K562 (cell line): ENCODE measurements around the gene ATF6B. TPM values are rescaled to one million over a fixed set of nuclear protein-coding genes. Genes with fewer than 3 reads are reported as not detected.

Source experiments
- ATAC-seq: fragments of 200-7000 bp; cut with Tn5 transposase; 3 replicates; pipeline ENCODE4 v1.9.1; 2020; ENCODE audit warnings: moderate library complexity
- BruUV-seq: library from RNA; stranded (reverse); fragments of 400-500 nt; replicated peaks from 2 replicates; lab custom pipeline; 2021; lab: Mats Ljungman, UMichigan
- CTCF ChIA-PET: fragments of 300-600 bp; formaldehyde crosslinking; extraction: SDS; loops from one replicate; lab custom pipeline; 2021; ENCODE audit warnings: low intra/inter-chr PET ratio; lab: Yijun Ruan, JAX
- POLR2A ChIA-PET: fragments of 300-600, 350-650 bp; sonication (Branson Sonifier 250); formaldehyde crosslinking; extraction: SDS; loops from one replicate; lab custom pipeline; 2021; ENCODE audit warnings: antibody characterized with exemption, inconsistent platforms; lab: Yijun Ruan, JAX
- DNase-seq, 4 experiments: peaks; one replicate each; pipeline versions ENCODE4 v3.0.0 to v3.0.0-alpha.2; 2011 to 2018; ENCODE audit warnings: low spot score in 3 of 4, mixed read lengths in 3 of 4; ENCODE audit errors: extremely low read depth in 1 of 4
- FAIRE-seq: peaks from 2 replicates; lab custom pipeline; 2011; peaks lifted over from hg19 to GRCh38; lab: Jason Lieb, UNC
- H2AFZ ChIP-seq: 2 replicates; pipeline ENCODE4 v1.6.0; 2011; ENCODE audit warnings: low read depth, low read length, control low read depth, inconsistent platforms
- H3K27ac ChIP-seq: fragments of 200-600 bp; 3 replicates; pipeline ENCODE4 v1.8.0; 2011; ENCODE audit warnings: low read depth, mild to moderate bottlenecking, control low read depth, inconsistent platforms, low read length, moderate library complexity, mixed read lengths; ENCODE audit errors: extremely low read depth
- H3K27me3 ChIP-seq, 2 experiments: fragments of 300-600 bp in 1 of 2; 2 replicates in 1 of 2; 3 replicates in 1 of 2; pipeline versions ENCODE4 v1.6.0 to v1.8.0; 2011; ENCODE audit warnings: inconsistent platforms in 2 of 2, low read length in 2 of 2, mild to moderate bottlenecking in 1 of 2, mixed read lengths in 1 of 2, moderate library complexity in 1 of 2; ENCODE audit not compliant: control insufficient read depth in 2 of 2, insufficient read depth in 2 of 2
- H3K36me3 ChIP-seq: fragments of 300-600 bp; 3 replicates; pipeline ENCODE4 v1.8.0; 2011; ENCODE audit warnings: mild to moderate bottlenecking, low read length, inconsistent platforms; ENCODE audit not compliant: control insufficient read depth, insufficient read depth
- H3K4me1 ChIP-seq, 2 experiments: fragments of 200-600 bp in 1 of 2; replicated peaks in 1 of 2; 2 replicates in 1 of 2; 3 replicates in 1 of 2; pipeline versions ENCODE4 v1.5.1 to v1.8.0; 2011; ENCODE audit warnings: inconsistent platforms in 2 of 2, low read length in 2 of 2, mild to moderate bottlenecking in 1 of 2, mixed read lengths in 1 of 2, moderate library complexity in 1 of 2; ENCODE audit not compliant: control insufficient read depth in 2 of 2, insufficient read depth in 2 of 2
- H3K4me2 ChIP-seq: 2 replicates; pipeline ENCODE4 v1.6.1; 2011; ENCODE audit warnings: low read length, control low read depth, inconsistent platforms, mixed read lengths; ENCODE audit not compliant: insufficient read depth
- H3K4me3 ChIP-seq: fragments of 200-600 bp; sonication (generic), shearing (Covaris generic); 2 replicates; pipeline ENCODE4 v1.5.1; 2016; ENCODE audit warnings: control low read depth, inconsistent platforms
- H3K79me2 ChIP-seq: fragments of 200-600 bp; 3 replicates; pipeline ENCODE4 v1.8.0; 2011; ENCODE audit warnings: low read length, inconsistent platforms; ENCODE audit not compliant: control insufficient read depth, insufficient read depth
- H3K9ac ChIP-seq, 2 experiments: 2 replicates each; pipeline versions ENCODE4 v1.6.0 to v1.6.1; 2011; ENCODE audit warnings: low read depth in 2 of 2, low read length in 2 of 2, control low read depth in 1 of 2, inconsistent platforms in 1 of 2, mild to moderate bottlenecking in 1 of 2, mixed read lengths in 1 of 2; ENCODE audit not compliant: insufficient read depth in 1 of 2
- H3K9me1 ChIP-seq: one replicate; pipeline ENCODE4 v1.6.0; 2011; ENCODE audit warnings: inconsistent platforms, mild to moderate bottlenecking, low read length, moderate library complexity; ENCODE audit not compliant: control insufficient read depth, insufficient read depth
- H3K9me3 ChIP-seq: replicated peaks from 2 replicates; pipeline ENCODE4 v1.5.1; 2011; ENCODE audit warnings: low read depth, low read length, inconsistent platforms; ENCODE audit not compliant: control insufficient read depth, insufficient read depth
- H4K20me1 ChIP-seq: replicated peaks from 2 replicates; pipeline ENCODE4 v1.6.1; 2011; ENCODE audit warnings: low read length, inconsistent platforms, mixed read lengths; ENCODE audit not compliant: control insufficient read depth, insufficient read depth
- HOXB6 ChIP-seq: fragments of 250-450 bp; sonication (Bioruptor Pico); IDR thresholded peaks from 2 replicates; pipeline ENCODE4 v1.5.1; 2022; ENCODE audit warnings: mild to moderate bottlenecking, borderline replicate concordance
- POLR2A ChIP-seq: fragments of 450-650 bp; conservative IDR thresholded peaks from 2 replicates; pipeline ENCODE4 v1.6.1; 2016
- POLR2B ChIP-seq: fragments of 450-650 bp; IDR thresholded peaks from 2 replicates; pipeline ENCODE4 v1.6.1; 2018; ENCODE audit warnings: low read depth; ENCODE audit not compliant: partially characterized antibody
- POLR2G ChIP-seq: fragments of 200-400 bp; formaldehyde crosslinking; IDR thresholded peaks from 2 replicates; pipeline ENCODE4 v1.6.1; 2017; ENCODE audit warnings: low read depth, mild to moderate bottlenecking, antibody characterized with exemption, low read length, moderate library complexity
- POU5F1 ChIP-seq: fragments of 150-350 bp; IDR thresholded peaks from 2 replicates; pipeline ENCODE4 v1.6.1; 2014; ENCODE audit warnings: borderline replicate concordance, low read length, low read depth, mild to moderate bottlenecking; ENCODE audit not compliant: partially characterized antibody
- RBM25 ChIP-seq: fragments of 200-400 bp; formaldehyde crosslinking; IDR thresholded peaks from 2 replicates; pipeline ENCODE4 v1.6.1; 2018; ENCODE audit warnings: low read length, low read depth, moderate library complexity; ENCODE audit not compliant: severe bottlenecking
- SUPT5H ChIP-seq: fragments of 450-650 bp; IDR thresholded peaks from 2 replicates; pipeline ENCODE4 v1.6.1; 2016
- ZNF232 ChIP-seq: sonication (generic); formaldehyde crosslinking; IDR thresholded peaks from 2 replicates; pipeline ENCODE4 v1.8.0; 2022; ENCODE audit warnings: mild to moderate bottlenecking, missing genetic modification reagents
- WGBS: fragments of 100-300 bp; shearing (Covaris generic); methylation state at CpG from one replicate; pipeline ENCODE4 v1.1.6; 2016; ENCODE audit warnings: low coverage, mixed read lengths; ENCODE audit not compliant: insufficient coverage; ENCODE audit errors: missing lambda C conversion rate; 5-methylcytosine and 5-hydroxymethylcytosine counted together
- in situ Hi-C: fragments of 300-500 bp; cut with MboI; formaldehyde crosslinking; loops from 4 replicates; pipeline ENCODE4 v1.15.0; 2018; ENCODE audit warnings: inconsistent platforms, mixed read lengths
- intact Hi-C: fragments of 100-400 bp; cut with micrococcal nuclease; formaldehyde crosslinking; loops from 2 replicates; pipeline ENCODE4 v1.14.2; 2022
- polyA plus RNA-seq, 8 experiments: library from polyadenylated mRNA; depleted of rRNA in 4 of 8; stranded (reverse) in 5 of 8; unstranded in 3 of 8; fragments of >200 nt; fragmentation: Nextera tagmentation in 2 of 8; fragmentation: Illumina TruSeq in 1 of 8; extraction: Ambion mirVana in 2 of 8; extraction: Trizol in 1 of 8; gene quantifications; 2 replicates each; pipeline versions ENCODE4 v1.2.1 to v1.2.3, GENCODE V29; 2011 to 2014; ENCODE audit warnings: inconsistent platforms in 1 of 8, missing spikeins in 1 of 8
- total RNA-seq, 7 experiments: library from RNA; depleted of rRNA in 6 of 7; stranded (reverse); fragments of >200 nt in 6 of 7; fragmentation: Illumina TruSeq in 2 of 7; extraction: Trizol in 2 of 7; gene quantifications; 2 replicates each; pipeline versions ENCODE4 v1.2.1 to v1.2.3, GENCODE V29; 2011 to 2021; ENCODE audit warnings: low replicate concordance in 1 of 7
- TF ChIP-seq, protein P1 (sequence below): fragments of 450-650 bp; IDR thresholded peaks from 2 replicates; pipeline ENCODE4 v1.7.1; 2018; ENCODE audit warnings: mild to moderate bottlenecking, low read depth; ENCODE audit not compliant: partially characterized antibody
- TF ChIP-seq, protein P2 (sequence below): IDR thresholded peaks from 2 replicates; pipeline ENCODE4 v1.6.1; 2014; ENCODE audit warnings: antibody characterized with exemption

The ATF6B gene
- total and polyA plus RNA-seq, 9 of the 15 experiments (the other 6 are each of a cell fraction or from before 2014, with no cell fraction given): 20.7 to 131 (median 31.7) TPM

DNA sequence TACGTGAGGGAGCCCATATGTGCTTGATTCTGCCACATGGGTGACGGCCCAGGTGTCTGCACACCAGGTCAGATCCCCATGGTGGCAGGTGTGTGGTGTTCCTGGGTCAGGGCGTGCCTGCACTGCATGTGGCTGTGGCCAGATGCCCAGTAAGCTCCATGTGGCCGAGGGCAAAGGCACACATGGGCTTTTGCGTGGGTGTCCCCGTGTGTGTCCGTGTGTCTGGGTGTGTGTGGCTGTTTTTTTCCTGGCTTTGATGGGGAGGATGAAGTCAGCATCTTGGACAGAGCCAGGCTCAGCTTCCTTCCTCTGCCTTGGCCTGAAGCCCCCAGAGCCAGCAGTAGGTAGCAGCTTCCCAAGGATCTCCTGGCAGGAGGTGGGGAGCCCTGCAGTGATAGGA lies 17.4 kb downstream of the ATF6B start:
- ChIA-PET POLR2A (interaction anchor here (1.0 to 4.9 kb wide), 5 partner anchors 8 to 159 kb away, joined by 3 to 38 read pairs (median 7); no protein-coding TSS in a partner anchor), CTCF (no interaction called here)
- FAIRE-seq: no peak
- intact Hi-C loops (loop anchor here (10.0 kb wide), 1 partner anchor 304 kb away; no protein-coding TSS in a partner anchor), in situ Hi-C loops (no loop called here)
- Histone ChIP-seq H3K79me2 (no peaks in the 10 kb centered on the region), H3K9ac (peak overlapping the region in 1 of 2 experiments; percentile 77; a peak in 2 of 4 replicates), H3K27ac (no peak overlapping the region), H3K9me1 (no peaks in the 10 kb centered on the region), H3K4me3 (no peak overlapping the region), H3K4me1 (peaks cover 29 to 43% of the 10 kb centered on the region in 2 experiments), H3K9me3 (no peaks in the 10 kb centered on the region), H3K27me3 (peaks cover 0 to 6% of the 10 kb centered on the region in 2 experiments; a peak in 2 of 5 replicates), H3K4me2 (no peak overlapping the region), H2AFZ (no peak overlapping the region), H4K20me1 (no peaks in the 10 kb centered on the region), H3K36me3 (peaks cover 2% of the 10 kb centered on the region; the same call in 1 of the 3 replicates)
- WGBS: 43% methylated on average over 7 of the region's 7 CpGs
- ATAC-seq: peak; percentile 3; the same call in 2 of the 3 replicates
- DNase-seq: no peak
- BruUV-seq: no TSS peak
- no peak for TF ChIP-seq ZNF232
- no peak for TF ChIP-seq POU5F1
- TF ChIP-seq HOXB6 (CRISPR knock-in tag): no peak
- peak; percentile 29 for TF ChIP-seq POLR2B
- TF ChIP-seq, protein P1, sequence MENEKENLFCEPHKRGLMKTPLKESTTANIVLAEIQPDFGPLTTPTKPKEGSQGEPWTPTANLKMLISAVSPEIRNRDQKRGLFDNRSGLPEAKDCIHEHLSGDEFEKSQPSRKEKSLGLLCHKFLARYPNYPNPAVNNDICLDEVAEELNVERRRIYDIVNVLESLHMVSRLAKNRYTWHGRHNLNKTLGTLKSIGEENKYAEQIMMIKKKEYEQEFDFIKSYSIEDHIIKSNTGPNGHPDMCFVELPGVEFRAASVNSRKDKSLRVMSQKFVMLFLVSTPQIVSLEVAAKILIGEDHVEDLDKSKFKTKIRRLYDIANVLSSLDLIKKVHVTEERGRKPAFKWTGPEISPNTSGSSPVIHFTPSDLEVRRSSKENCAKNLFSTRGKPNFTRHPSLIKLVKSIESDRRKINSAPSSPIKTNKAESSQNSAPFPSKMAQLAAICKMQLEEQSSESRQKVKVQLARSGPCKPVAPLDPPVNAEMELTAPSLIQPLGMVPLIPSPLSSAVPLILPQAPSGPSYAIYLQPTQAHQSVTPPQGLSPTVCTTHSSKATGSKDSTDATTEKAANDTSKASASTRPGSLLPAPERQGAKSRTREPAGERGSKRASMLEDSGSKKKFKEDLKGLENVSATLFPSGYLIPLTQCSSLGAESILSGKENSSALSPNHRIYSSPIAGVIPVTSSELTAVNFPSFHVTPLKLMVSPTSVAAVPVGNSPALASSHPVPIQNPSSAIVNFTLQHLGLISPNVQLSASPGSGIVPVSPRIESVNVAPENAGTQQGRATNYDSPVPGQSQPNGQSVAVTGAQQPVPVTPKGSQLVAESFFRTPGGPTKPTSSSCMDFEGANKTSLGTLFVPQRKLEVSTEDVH: no peak
- TF ChIP-seq SUPT5H: peak; percentile 63
- peak; percentile 11; the same call in 1 of the 2 replicates for TF ChIP-seq POLR2A
- TF ChIP-seq RBM25: no peak
- TF ChIP-seq, protein P2, sequence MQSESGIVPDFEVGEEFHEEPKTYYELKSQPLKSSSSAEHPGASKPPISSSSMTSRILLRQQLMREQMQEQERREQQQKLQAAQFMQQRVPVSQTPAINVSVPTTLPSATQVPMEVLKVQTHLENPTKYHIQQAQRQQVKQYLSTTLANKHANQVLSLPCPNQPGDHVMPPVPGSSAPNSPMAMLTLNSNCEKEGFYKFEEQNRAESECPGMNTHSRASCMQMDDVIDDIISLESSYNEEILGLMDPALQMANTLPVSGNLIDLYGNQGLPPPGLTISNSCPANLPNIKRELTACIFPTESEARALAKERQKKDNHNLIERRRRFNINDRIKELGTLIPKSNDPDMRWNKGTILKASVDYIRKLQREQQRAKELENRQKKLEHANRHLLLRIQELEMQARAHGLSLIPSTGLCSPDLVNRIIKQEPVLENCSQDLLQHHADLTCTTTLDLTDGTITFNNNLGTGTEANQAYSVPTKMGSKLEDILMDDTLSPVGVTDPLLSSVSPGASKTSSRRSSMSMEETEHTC: no peak
- TF ChIP-seq POLR2G: peak; percentile 60
